CD4-positive, alpha-beta T cell (primary cell): ENCODE measurements around the gene DYNC2LI1. TPM values are rescaled to one million over a fixed set of nuclear protein-coding genes. Genes with fewer than 3 reads are reported as not detected.

Experiments used
- ATAC-seq: fragments of 200-7000 bp; cut with Tn5 transposase; one replicate; pipeline ENCODE4 v1.10.0; 2022; ENCODE audit warnings: mild to moderate bottlenecking; ENCODE audit not compliant: poor library complexity
- CTCF ChIA-PET: fragments of 350-600 bp; sonication (Branson Sonifier 250); formaldehyde crosslinking; loops from one replicate; lab custom pipeline; 2021; ENCODE audit warnings: antibody characterized with exemption, inconsistent platforms; lab: Charles Lee
- POLR2A ChIA-PET: fragments of 350-600 bp; sonication (Branson Sonifier 250); formaldehyde crosslinking; loops from one replicate; lab custom pipeline; 2021; ENCODE audit warnings: antibody characterized with exemption, inconsistent platforms; lab: Charles Lee
- DNase-seq, 14 experiments: peaks; one replicate each; pipeline ENCODE4 v3.0.0-alpha.2; 2013 to 2020; ENCODE audit warnings: mixed read lengths in 2 of 14
- H3K27ac ChIP-seq, 2 donors: one replicate each; pipeline versions ENCODE4 v1.5.1 to v1.7.0; 2013; ENCODE audit warnings: low read length in 2 of 2, low read depth in 1 of 2, mild to moderate bottlenecking in 1 of 2
- H3K27me3 ChIP-seq, 2 experiments: 1 replicate in 1 of 2; 2 replicates in 1 of 2; pipeline versions ENCODE4 v1.6.1 to v1.7.0; 2013; ENCODE audit warnings: low read length in 2 of 2, control low read depth in 1 of 2, mild to moderate bottlenecking in 1 of 2, moderate library complexity in 1 of 2; ENCODE audit not compliant: insufficient read depth in 2 of 2, control insufficient read depth in 1 of 2
- H3K36me3 ChIP-seq: one replicate; pipeline ENCODE4 v1.6.1; 2013; ENCODE audit warnings: low read length, control low read depth; ENCODE audit not compliant: insufficient read depth
- H3K4me1 ChIP-seq: one replicate; pipeline ENCODE4 v1.6.1; 2013; ENCODE audit warnings: low read length, control low read depth; ENCODE audit not compliant: insufficient read depth
- H3K4me3 ChIP-seq: one replicate; pipeline ENCODE4 v1.5.1; 2013; ENCODE audit warnings: mild to moderate bottlenecking, low read length, moderate library complexity
- H3K9me3 ChIP-seq, 2 experiments: 1 replicate in 1 of 2; 2 replicates in 1 of 2; pipeline versions ENCODE4 v1.6.1 to v1.7.0; 2013; ENCODE audit warnings: low read length in 2 of 2, mild to moderate bottlenecking in 2 of 2, control low read depth in 1 of 2, moderate library complexity in 1 of 2; ENCODE audit not compliant: control insufficient read depth in 1 of 2, insufficient read depth in 1 of 2
- H3K27ac Mint-ChIP-seq: one replicate; pipeline ENCODE4 v1.8.0; 2020; ENCODE audit warnings: mixed read lengths
- H3K27me3 Mint-ChIP-seq: one replicate; pipeline ENCODE4 v1.8.0; 2021; ENCODE audit warnings: mixed read lengths
- H3K36me3 Mint-ChIP-seq: one replicate; pipeline ENCODE4 v1.8.0; 2021; ENCODE audit warnings: low read depth, mixed read lengths
- H3K4me1 Mint-ChIP-seq: one replicate; pipeline ENCODE4 v1.8.0; 2021; ENCODE audit warnings: low read depth, mixed read lengths
- H3K4me3 Mint-ChIP-seq: one replicate; pipeline ENCODE4 v1.8.0; 2020; ENCODE audit warnings: mild to moderate bottlenecking, mixed read lengths
- H3K9me3 Mint-ChIP-seq: one replicate; pipeline ENCODE4 v1.8.0; 2020; ENCODE audit warnings: mixed read lengths
- CTCF ChIP-seq: fragments of 200-600 bp; IDR thresholded peaks from one replicate; pipeline ENCODE4 v1.8.0; 2022; ENCODE audit warnings: antibody characterized with exemption, mild to moderate bottlenecking
- intact Hi-C, 2 experiments: fragments of 100-400 bp; cut with DNase I in 1 of 2; cut with micrococcal nuclease in 1 of 2; formaldehyde crosslinking; loops; one replicate each; pipeline versions ENCODE4 v1.15.1 to v1.9.0; 2023 to 2025; cut with DNase I, micrococcal nuclease
- total RNA-seq, 174 experiments: library from RNA in 2 of 174; stranded (reverse) in 2 of 174; gene quantifications; one replicate each; pipeline ENCODE4 v1.2.3 and lab custom pipeline; 2021 to 2026

The DYNC2LI1 gene
- total RNA-seq, 2 experiments from 2014 or later = 2.1 to 2.2 TPM

GRCh38 chr2:43839776-43840564 lies 66.1 kb downstream of the DYNC2LI1 start:
- no peaks in the 10 kb centered on the region for H3K9me3 Mint-ChIP-seq
- H3K27ac Mint-ChIP-seq = no peak overlapping the region
- H3K27ac ChIP-seq = no peak overlapping the region
- no peak overlapping the region for H3K4me3 Mint-ChIP-seq
- TF ChIP-seq CTCF = no peak
- H3K4me3 ChIP-seq = no peak overlapping the region
- POLR2A ChIA-PET = no interaction called here
- ATAC-seq = no peak
- no peaks in the 10 kb centered on the region for H3K27me3 ChIP-seq
- no peaks in the 10 kb centered on the region for H3K27me3 Mint-ChIP-seq
- no peaks in the 10 kb centered on the region for H3K36me3 ChIP-seq
- intact Hi-C loops = no loop called here
- no peak for DNase-seq
- CTCF ChIA-PET = no interaction called here
- H3K36me3 Mint-ChIP-seq = no peaks in the 10 kb centered on the region
- H3K4me1 Mint-ChIP-seq = no peaks in the 10 kb centered on the region
- H3K4me1 ChIP-seq = no peaks in the 10 kb centered on the region
- no peaks in the 10 kb centered on the region for H3K9me3 ChIP-seq

- no peak overlapping the region for H3K27ac ChIP-seq
- ATAC-seq (no peak), DNase-seq (no peak)
- no peak overlapping the region for H3K4me3 Mint-ChIP-seq
- H3K9me3 Mint-ChIP-seq = no peaks in the 10 kb centered on the region
- ChIA-PET CTCF (no interaction called here), POLR2A (no interaction called here)
- H3K4me1 Mint-ChIP-seq = no peaks in the 10 kb centered on the region
- intact Hi-C loops = no loop called here
- no peaks in the 10 kb centered on the region for H3K36me3 Mint-ChIP-seq
- H3K4me1 ChIP-seq = no peaks in the 10 kb centered on the region
- no peaks in the 10 kb centered on the region for H3K27me3 ChIP-seq
- no peaks in the 10 kb centered on the region for H3K36me3 ChIP-seq
- H3K27ac Mint-ChIP-seq = no peak overlapping the region
- H3K4me3 ChIP-seq = no peak overlapping the region
- no peaks in the 10 kb centered on the region for H3K27me3 Mint-ChIP-seq
- no peaks in the 10 kb centered on the region for H3K9me3 ChIP-seq
- no peak for TF ChIP-seq CTCF
Measured at GRCh38 chr2:43840965-43841364, 67.1 kb downstream of the DYNC2LI1 start.

GRCh38 chr2:43841949-43842865 lies 68.4 kb downstream of the DYNC2LI1 start:
- POLR2A ChIA-PET = no interaction called here
- TF ChIP-seq CTCF = no peak
- no peaks in the 10 kb centered on the region for H3K4me1 Mint-ChIP-seq
- no peaks in the 10 kb centered on the region for H3K9me3 ChIP-seq
- H3K36me3 Mint-ChIP-seq = no peaks in the 10 kb centered on the region
- no peaks in the 10 kb centered on the region for H3K9me3 Mint-ChIP-seq
- H3K4me3 ChIP-seq = no peak overlapping the region
- H3K36me3 ChIP-seq = no peaks in the 10 kb centered on the region
- H3K27me3 Mint-ChIP-seq = no peaks in the 10 kb centered on the region
- H3K27ac ChIP-seq = no peak overlapping the region
- CTCF ChIA-PET = interaction anchor here (0.7 kb wide), 1 partner anchor 295 kb away, joined by 3 read pairs; no protein-coding TSS in a partner anchor
- intact Hi-C loops = no loop called here
- no peak overlapping the region for H3K27ac Mint-ChIP-seq
- no peak overlapping the region for H3K4me3 Mint-ChIP-seq
- DNase-seq (no peak), ATAC-seq (no peak)
- H3K4me1 ChIP-seq = no peaks in the 10 kb centered on the region
- no peaks in the 10 kb centered on the region for H3K27me3 ChIP-seq
